ENCODE measurements around the gene MAPK4.

DNA sequence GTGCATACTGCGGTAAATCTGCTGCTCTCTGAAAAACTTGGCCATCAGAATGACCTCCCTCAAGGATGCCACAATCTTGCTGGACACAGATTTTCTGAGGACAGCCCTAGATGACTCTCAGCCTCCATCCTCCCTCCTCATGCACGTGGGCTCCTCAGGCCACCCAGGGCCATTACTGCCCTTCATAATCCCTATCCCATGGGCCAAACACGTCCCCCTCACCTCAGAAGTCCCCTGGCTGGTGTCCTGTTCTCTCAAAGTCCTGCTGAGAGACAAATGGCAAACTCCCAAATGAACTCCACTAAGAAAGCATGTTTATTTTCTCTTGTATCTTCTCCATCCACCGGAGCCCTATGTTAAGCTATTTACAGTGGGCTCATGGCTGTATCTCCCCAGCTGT lies 134.3 kb downstream of the MAPK4 start:
- TF ChIP-seq, protein P1, sequence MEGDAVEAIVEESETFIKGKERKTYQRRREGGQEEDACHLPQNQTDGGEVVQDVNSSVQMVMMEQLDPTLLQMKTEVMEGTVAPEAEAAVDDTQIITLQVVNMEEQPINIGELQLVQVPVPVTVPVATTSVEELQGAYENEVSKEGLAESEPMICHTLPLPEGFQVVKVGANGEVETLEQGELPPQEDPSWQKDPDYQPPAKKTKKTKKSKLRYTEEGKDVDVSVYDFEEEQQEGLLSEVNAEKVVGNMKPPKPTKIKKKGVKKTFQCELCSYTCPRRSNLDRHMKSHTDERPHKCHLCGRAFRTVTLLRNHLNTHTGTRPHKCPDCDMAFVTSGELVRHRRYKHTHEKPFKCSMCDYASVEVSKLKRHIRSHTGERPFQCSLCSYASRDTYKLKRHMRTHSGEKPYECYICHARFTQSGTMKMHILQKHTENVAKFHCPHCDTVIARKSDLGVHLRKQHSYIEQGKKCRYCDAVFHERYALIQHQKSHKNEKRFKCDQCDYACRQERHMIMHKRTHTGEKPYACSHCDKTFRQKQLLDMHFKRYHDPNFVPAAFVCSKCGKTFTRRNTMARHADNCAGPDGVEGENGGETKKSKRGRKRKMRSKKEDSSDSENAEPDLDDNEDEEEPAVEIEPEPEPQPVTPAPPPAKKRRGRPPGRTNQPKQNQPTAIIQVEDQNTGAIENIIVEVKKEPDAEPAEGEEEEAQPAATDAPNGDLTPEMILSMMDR (IDR thresholded peaks at IDR 0.05; ENCODE audit: borderline replicate concordance, extremely low read depth, low read length, poor library complexity, severe bottlenecking) = no peak
- no peak for TF ChIP-seq EZH2 (IDR thresholded peaks at IDR 0.05; ENCODE audit: borderline replicate concordance, low read depth, low read length, severe bottlenecking)

All from DND-41 (cell line).